Osteoblast (primary cell): ENCODE data around the gene CS. TPM values are rescaled to one million over a fixed set of nuclear protein-coding genes. Genes with fewer than 3 reads are reported as not detected.
"Not testable (repeated sequence)": the region's sequence is repeated elsewhere in the genome, so short reads cannot be mapped to it uniquely, and the experiment has no call there.

ENCODE experiments used
- DNase-seq: peaks from one replicate; pipeline ENCODE4 v3.0.0; 2011; ENCODE audit warnings: low spot score, mixed read lengths; ENCODE audit not compliant: insufficient read length; ENCODE audit errors: missing footprints
- H2AFZ ChIP-seq: 2 replicates; pipeline ENCODE4 v1.6.0; 2011; ENCODE audit warnings: mild to moderate bottlenecking, low read length
- H3K27ac ChIP-seq: 2 replicates; pipeline ENCODE4 v1.5.1; 2011; ENCODE audit warnings: mild to moderate bottlenecking, low read depth, low read length, moderate library complexity
- H3K27me3 ChIP-seq: 2 replicates; pipeline ENCODE4 v1.6.0; 2012; ENCODE audit warnings: mild to moderate bottlenecking, control low read depth, inconsistent platforms, low read length, moderate library complexity; ENCODE audit not compliant: insufficient read depth
- H3K36me3 ChIP-seq: 2 replicates; pipeline ENCODE4 v1.5.1; 2011; ENCODE audit warnings: mild to moderate bottlenecking, low read length, control low read depth, moderate library complexity; ENCODE audit not compliant: insufficient read depth
- H3K4me1 ChIP-seq: 2 replicates; pipeline ENCODE4 v1.5.1; 2011; ENCODE audit warnings: mild to moderate bottlenecking, low read length, control low read depth, moderate library complexity; ENCODE audit not compliant: insufficient read depth
- H3K4me2 ChIP-seq: 2 replicates; pipeline ENCODE4 v1.6.0; 2011; ENCODE audit warnings: mild to moderate bottlenecking, low read length; ENCODE audit not compliant: insufficient read depth
- H3K4me3 ChIP-seq: fragments of 200-600 bp; sonication (generic); 3 replicates; pipeline ENCODE4 v1.5.1; 2012; ENCODE audit warnings: mild to moderate bottlenecking, low read length, inconsistent platforms; ENCODE audit not compliant: insufficient read depth
- H3K79me2 ChIP-seq: 2 replicates; pipeline ENCODE4 v1.6.0; 2012; ENCODE audit warnings: mild to moderate bottlenecking, low read length, control low read depth, inconsistent platforms; ENCODE audit not compliant: insufficient read depth
- H3K9me3 ChIP-seq: 2 replicates; pipeline ENCODE4 v1.5.1; 2011; ENCODE audit warnings: low read depth, low read length, control low read depth
- H4K20me1 ChIP-seq: 2 replicates; pipeline ENCODE4 v1.6.0; 2012; ENCODE audit warnings: mild to moderate bottlenecking, low read length, control low read depth; ENCODE audit not compliant: insufficient read depth
- total RNA-seq: library from RNA; depleted of rRNA; stranded (reverse); fragments of >200 nt; gene quantifications from 2 replicates; pipeline ENCODE4 v1.2.3, GENCODE V29; 2012
- TF ChIP-seq, protein P1 (sequence below): IDR thresholded peaks from 2 replicates; pipeline ENCODE4 v1.5.1; 2011; ENCODE audit warnings: mild to moderate bottlenecking, low read depth, low read length, moderate library complexity; ENCODE audit errors: extremely low read depth

The CS gene
- total RNA-seq, 1 donor = 106 TPM

DNA sequence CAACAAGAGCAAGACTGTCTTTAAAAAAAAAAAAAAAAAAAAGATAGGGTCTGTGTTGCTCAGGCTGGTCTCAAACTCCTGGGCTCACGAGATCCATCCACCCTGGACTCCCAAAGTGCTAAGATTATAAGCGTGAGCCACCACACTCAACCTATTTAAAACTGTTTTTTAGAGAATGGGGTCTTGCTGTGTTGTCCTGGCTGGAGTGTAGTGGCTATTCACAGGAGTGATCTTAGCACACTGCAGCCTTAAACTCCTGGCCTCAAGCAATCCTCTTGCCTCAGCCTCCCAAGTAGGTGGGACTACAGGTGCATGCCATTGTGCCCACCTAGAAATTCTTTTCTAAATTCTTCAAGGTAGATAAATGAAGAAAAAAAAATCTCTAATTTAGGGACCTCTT is 25.8 kb downstream of the CS start:
- peak; percentile 65 for DNase-seq
- TF ChIP-seq, protein P1, sequence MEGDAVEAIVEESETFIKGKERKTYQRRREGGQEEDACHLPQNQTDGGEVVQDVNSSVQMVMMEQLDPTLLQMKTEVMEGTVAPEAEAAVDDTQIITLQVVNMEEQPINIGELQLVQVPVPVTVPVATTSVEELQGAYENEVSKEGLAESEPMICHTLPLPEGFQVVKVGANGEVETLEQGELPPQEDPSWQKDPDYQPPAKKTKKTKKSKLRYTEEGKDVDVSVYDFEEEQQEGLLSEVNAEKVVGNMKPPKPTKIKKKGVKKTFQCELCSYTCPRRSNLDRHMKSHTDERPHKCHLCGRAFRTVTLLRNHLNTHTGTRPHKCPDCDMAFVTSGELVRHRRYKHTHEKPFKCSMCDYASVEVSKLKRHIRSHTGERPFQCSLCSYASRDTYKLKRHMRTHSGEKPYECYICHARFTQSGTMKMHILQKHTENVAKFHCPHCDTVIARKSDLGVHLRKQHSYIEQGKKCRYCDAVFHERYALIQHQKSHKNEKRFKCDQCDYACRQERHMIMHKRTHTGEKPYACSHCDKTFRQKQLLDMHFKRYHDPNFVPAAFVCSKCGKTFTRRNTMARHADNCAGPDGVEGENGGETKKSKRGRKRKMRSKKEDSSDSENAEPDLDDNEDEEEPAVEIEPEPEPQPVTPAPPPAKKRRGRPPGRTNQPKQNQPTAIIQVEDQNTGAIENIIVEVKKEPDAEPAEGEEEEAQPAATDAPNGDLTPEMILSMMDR = no peak
- no peaks in the 10 kb centered on the region for H4K20me1 ChIP-seq
- H3K9me3 ChIP-seq = no peaks in the 10 kb centered on the region
- no peak overlapping the region for H3K4me2 ChIP-seq
- H3K27ac ChIP-seq = no peak overlapping the region
- no peaks in the 10 kb centered on the region for H3K4me1 ChIP-seq
- H3K4me3 ChIP-seq = no peak overlapping the region
- H2AFZ ChIP-seq = no peak overlapping the region
- H3K79me2 ChIP-seq = no peaks in the 10 kb centered on the region
- peaks cover 85% of the 10 kb centered on the region for H3K36me3 ChIP-seq
- no peaks in the 10 kb centered on the region for H3K27me3 ChIP-seq

DNA sequence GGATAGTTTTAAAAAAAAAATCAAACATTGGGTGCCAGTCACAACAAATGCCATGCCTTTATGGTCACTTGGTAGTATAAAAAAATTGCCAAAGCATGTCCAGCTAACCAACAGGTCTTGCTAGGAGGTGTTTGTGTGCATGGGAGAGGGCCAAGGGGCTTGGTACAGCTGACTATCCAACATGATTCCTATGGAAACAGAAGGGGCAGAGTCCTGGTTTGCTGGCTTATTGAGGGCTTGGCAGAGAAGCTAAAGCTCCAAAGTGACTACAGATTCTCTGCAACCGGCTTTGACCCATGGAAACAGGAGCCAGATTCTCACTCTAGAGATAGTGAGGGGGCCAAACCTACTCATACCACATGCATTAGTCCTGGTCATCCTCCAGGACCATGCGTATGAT is 27.7 kb downstream of the CS start:
- H3K4me2 ChIP-seq, H3K4me1 ChIP-seq, H3K79me2 ChIP-seq, H3K9me3 ChIP-seq, H3K27me3 ChIP-seq, H3K27ac ChIP-seq, H4K20me1 ChIP-seq, H3K4me3 ChIP-seq, H2AFZ ChIP-seq, DNase-seq: not testable (repeated sequence)
- peaks cover 70% of the 10 kb centered on the region for H3K36me3 ChIP-seq

DNA sequence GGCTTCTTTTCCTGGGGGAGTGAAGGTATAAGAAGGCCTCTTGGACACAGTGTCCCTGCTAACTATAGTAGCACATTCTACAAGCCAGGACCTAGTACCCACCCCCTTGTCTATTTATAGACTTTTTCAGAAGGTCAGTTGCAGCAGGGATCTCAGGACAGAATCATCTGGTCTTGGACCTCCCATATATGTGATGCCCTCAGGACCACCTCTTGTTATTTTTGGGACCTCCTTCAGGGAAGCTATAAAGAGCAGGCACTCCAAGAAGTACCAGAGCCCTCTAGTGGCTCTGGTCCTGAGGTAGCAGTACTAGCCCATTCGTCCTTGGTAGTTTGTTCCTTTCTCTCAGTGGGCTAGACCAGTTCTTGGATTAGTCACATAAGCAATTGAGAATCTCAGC is 29.1 kb downstream of the CS start:
- Histone ChIP-seq H4K20me1 (no peaks in the 10 kb centered on the region), H3K27me3 (no peaks in the 10 kb centered on the region), H3K9me3 (no peaks in the 10 kb centered on the region), H2AFZ (no peak overlapping the region), H3K4me2 (no peak overlapping the region), H3K4me3 (no peak overlapping the region), H3K4me1 (peaks cover 11% of the 10 kb centered on the region), H3K79me2 (no peaks in the 10 kb centered on the region), H3K27ac (no peak overlapping the region), H3K36me3 (peaks cover 59% of the 10 kb centered on the region)
- DNase-seq = peak; percentile 53
- TF ChIP-seq, protein P1 = peak; percentile 54

DNA sequence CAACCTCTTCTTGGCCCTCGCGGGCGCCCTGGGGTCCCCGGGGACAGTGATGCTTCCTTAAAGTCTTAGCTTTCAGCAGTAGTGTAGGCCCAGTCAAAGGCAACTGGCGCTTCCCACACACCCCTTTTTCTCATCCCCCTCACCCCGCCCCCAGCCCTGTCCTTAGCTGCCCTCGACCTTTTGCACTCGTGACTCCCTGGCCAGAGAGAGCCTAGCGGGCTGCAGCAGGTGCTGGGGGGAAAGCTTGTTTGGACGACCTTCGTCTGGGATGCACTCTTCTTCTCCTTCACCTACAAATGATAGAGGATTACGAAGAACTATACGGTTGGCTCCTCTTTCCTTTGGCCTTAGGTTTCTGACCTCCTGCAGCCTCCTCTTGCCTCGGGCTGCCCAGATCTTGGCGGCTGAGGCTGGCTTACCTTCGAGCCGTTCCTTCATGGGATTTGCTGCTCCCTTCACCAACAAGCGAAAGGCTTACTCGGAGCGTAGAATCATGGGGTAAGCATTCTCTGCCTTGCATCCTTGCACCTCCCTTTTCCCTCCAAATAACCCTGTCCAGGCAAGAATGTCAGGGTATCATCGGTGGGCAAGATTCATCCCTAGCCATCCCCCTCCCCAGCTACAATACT is 32.6 kb downstream of the CS start:
- Histone ChIP-seq H3K27me3 (no peaks in the 10 kb centered on the region), H4K20me1 (no peaks in the 10 kb centered on the region), H3K4me2 (peak overlapping the region; percentile 92), H3K79me2 (no peaks in the 10 kb centered on the region), H3K4me1 (peaks cover 11% of the 10 kb centered on the region), H3K9me3 (no peaks in the 10 kb centered on the region), H3K36me3 (peaks cover 28% of the 10 kb centered on the region), H3K4me3 (peak overlapping the region; percentile 81), H2AFZ (peak overlapping the region; percentile 98), H3K27ac (peak overlapping the region; percentile 76)
- TF ChIP-seq, protein P1 = no peak
- peak; percentile 74 for DNase-seq
